HEK293 (cell line): ENCODE data around the gene CRYBB1.

Experiments used
- REPIN1 ChIP-seq: fragments of 450-650 bp; formaldehyde crosslinking; IDR thresholded peaks from 2 replicates; pipeline ENCODE4 v1.5.1; 2017; ENCODE audit warnings: missing biosample characterization, missing genetic modification characterization, low read depth
- ZNF248 ChIP-seq: fragments of 450-650 bp; formaldehyde crosslinking; IDR thresholded peaks from 2 replicates; pipeline ENCODE4 v1.5.1; 2017; ENCODE audit warnings: missing biosample characterization, missing genetic modification characterization
- ZNF423 ChIP-seq: fragments of 450-650 bp; formaldehyde crosslinking; IDR thresholded peaks from 2 replicates; pipeline ENCODE4 v1.5.1; 2016; ENCODE audit warnings: missing biosample characterization, missing genetic modification characterization
- ZNF514 ChIP-seq: fragments of 450-650 bp; formaldehyde crosslinking; IDR thresholded peaks from 2 replicates; pipeline ENCODE4 v1.5.1; 2016; ENCODE audit warnings: missing biosample characterization, missing genetic modification characterization
- TF ChIP-seq, protein P1 (sequence below): fragments of 450-650 bp; formaldehyde crosslinking; IDR thresholded peaks from 2 replicates; pipeline ENCODE4 v1.5.1; 2016; ENCODE audit warnings: missing biosample characterization, missing genetic modification characterization
- TF ChIP-seq, protein P2 (sequence below): fragments of 450-650 bp; formaldehyde crosslinking; IDR thresholded peaks from 2 replicates; pipeline ENCODE4 v1.5.1; 2016; ENCODE audit warnings: missing biosample characterization, missing genetic modification characterization
- TF ChIP-seq, protein P3 (sequence below): fragments of 450-650 bp; formaldehyde crosslinking; IDR thresholded peaks from 2 replicates; pipeline ENCODE4 v1.5.1; 2016; ENCODE audit warnings: missing biosample characterization, missing genetic modification characterization
- TF ChIP-seq, protein P4 (sequence below): fragments of 450-650 bp; formaldehyde crosslinking; IDR thresholded peaks from 2 replicates; pipeline ENCODE4 v1.5.1; 2016; ENCODE audit warnings: missing biosample characterization, missing genetic modification characterization
- TF ChIP-seq, protein P5 (sequence below): fragments of 450-650 bp; formaldehyde crosslinking; IDR thresholded peaks from 2 replicates; pipeline ENCODE4 v1.5.1; 2016; ENCODE audit warnings: missing biosample characterization, missing genetic modification characterization
- TF ChIP-seq, protein P6 (sequence below): fragments of 450-650 bp; formaldehyde crosslinking; IDR thresholded peaks from 2 replicates; pipeline ENCODE4 v1.5.1; 2016; ENCODE audit warnings: missing biosample characterization, missing genetic modification characterization
- TF ChIP-seq, protein P7 (sequence below): fragments of 450-650 bp; formaldehyde crosslinking; IDR thresholded peaks from 2 replicates; pipeline ENCODE4 v1.5.1; 2017; ENCODE audit warnings: missing biosample characterization, mild to moderate bottlenecking, missing genetic modification characterization, moderate library complexity

DNA sequence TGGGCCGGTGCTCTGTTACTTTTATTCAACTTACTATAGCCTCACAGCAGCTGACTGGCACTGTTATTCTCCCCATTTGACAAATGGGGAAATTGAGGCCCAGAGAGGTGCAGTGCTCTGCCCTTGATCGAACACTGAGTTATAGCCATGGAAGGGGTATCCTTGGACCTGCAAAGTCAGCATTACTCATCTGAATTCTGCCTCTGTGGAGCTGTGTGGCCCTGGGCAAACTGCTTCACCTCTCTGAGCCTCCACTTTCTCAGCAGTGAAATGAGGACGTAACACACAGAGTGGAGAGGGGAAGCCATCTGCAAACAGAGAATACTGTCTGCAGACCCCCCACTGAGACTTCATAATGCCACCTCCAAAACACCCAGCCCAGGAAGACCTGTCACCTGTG, 53.2 kb downstream of the CRYBB1 start:
- TF ChIP-seq, protein P1, sequence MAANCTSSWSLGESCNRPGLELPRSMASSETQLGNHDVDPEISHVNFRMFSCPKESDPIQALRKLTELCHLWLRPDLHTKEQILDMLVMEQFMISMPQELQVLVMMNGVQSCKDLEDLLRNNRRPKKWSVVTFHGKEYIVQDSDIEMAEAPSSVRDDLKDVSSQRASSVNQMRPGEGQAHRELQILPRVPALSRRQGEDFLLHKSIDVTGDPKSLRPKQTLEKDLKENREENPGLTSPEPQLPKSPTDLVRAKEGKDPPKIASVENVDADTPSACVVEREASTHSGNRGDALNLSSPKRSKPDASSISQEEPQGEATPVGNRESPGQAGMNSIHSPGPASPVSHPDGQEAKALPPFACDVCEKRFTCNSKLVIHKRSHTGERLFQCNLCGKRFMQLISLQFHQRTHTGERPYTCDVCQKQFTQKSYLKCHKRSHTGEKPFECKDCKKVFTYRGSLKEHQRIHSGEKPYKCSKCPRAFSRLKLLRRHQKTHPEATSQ: no peak
- TF ChIP-seq ZNF514 (tag by site-specific recombination): no peak
- TF ChIP-seq, protein P2, sequence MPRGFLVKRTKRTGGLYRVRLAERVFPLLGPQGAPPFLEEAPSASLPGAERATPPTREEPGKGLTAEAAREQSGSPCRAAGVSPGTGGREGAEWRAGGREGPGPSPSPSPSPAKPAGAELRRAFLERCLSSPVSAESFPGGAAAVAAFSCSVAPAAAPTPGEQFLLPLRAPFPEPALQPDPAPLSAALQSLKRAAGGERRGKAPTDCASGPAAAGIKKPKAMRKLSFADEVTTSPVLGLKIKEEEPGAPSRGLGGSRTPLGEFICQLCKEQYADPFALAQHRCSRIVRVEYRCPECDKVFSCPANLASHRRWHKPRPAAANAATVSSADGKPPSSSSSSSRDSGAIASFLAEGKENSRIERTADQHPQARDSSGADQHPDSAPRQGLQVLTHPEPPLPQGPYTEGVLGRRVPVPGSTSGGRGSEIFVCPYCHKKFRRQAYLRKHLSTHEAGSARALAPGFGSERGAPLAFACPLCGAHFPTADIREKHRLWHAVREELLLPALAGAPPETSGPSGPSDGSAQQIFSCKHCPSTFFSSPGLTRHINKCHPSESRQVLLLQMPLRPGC: no peak
- TF ChIP-seq, protein P3, sequence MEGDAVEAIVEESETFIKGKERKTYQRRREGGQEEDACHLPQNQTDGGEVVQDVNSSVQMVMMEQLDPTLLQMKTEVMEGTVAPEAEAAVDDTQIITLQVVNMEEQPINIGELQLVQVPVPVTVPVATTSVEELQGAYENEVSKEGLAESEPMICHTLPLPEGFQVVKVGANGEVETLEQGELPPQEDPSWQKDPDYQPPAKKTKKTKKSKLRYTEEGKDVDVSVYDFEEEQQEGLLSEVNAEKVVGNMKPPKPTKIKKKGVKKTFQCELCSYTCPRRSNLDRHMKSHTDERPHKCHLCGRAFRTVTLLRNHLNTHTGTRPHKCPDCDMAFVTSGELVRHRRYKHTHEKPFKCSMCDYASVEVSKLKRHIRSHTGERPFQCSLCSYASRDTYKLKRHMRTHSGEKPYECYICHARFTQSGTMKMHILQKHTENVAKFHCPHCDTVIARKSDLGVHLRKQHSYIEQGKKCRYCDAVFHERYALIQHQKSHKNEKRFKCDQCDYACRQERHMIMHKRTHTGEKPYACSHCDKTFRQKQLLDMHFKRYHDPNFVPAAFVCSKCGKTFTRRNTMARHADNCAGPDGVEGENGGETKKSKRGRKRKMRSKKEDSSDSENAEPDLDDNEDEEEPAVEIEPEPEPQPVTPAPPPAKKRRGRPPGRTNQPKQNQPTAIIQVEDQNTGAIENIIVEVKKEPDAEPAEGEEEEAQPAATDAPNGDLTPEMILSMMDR (tag by site-specific recombination): no peak
- no peak for TF ChIP-seq ZNF423
- TF ChIP-seq, protein P4, sequence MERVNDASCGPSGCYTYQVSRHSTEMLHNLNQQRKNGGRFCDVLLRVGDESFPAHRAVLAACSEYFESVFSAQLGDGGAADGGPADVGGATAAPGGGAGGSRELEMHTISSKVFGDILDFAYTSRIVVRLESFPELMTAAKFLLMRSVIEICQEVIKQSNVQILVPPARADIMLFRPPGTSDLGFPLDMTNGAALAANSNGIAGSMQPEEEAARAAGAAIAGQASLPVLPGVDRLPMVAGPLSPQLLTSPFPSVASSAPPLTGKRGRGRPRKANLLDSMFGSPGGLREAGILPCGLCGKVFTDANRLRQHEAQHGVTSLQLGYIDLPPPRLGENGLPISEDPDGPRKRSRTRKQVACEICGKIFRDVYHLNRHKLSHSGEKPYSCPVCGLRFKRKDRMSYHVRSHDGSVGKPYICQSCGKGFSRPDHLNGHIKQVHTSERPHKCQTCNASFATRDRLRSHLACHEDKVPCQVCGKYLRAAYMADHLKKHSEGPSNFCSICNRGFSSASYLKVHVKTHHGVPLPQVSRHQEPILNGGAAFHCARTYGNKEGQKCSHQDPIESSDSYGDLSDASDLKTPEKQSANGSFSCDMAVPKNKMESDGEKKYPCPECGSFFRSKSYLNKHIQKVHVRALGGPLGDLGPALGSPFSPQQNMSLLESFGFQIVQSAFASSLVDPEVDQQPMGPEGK (tag by site-specific recombination): no peak
- TF ChIP-seq, protein P5, sequence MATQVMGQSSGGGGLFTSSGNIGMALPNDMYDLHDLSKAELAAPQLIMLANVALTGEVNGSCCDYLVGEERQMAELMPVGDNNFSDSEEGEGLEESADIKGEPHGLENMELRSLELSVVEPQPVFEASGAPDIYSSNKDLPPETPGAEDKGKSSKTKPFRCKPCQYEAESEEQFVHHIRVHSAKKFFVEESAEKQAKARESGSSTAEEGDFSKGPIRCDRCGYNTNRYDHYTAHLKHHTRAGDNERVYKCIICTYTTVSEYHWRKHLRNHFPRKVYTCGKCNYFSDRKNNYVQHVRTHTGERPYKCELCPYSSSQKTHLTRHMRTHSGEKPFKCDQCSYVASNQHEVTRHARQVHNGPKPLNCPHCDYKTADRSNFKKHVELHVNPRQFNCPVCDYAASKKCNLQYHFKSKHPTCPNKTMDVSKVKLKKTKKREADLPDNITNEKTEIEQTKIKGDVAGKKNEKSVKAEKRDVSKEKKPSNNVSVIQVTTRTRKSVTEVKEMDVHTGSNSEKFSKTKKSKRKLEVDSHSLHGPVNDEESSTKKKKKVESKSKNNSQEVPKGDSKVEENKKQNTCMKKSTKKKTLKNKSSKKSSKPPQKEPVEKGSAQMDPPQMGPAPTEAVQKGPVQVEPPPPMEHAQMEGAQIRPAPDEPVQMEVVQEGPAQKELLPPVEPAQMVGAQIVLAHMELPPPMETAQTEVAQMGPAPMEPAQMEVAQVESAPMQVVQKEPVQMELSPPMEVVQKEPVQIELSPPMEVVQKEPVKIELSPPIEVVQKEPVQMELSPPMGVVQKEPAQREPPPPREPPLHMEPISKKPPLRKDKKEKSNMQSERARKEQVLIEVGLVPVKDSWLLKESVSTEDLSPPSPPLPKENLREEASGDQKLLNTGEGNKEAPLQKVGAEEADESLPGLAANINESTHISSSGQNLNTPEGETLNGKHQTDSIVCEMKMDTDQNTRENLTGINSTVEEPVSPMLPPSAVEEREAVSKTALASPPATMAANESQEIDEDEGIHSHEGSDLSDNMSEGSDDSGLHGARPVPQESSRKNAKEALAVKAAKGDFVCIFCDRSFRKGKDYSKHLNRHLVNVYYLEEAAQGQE (tag by site-specific recombination): no peak
- TF ChIP-seq, protein P6, sequence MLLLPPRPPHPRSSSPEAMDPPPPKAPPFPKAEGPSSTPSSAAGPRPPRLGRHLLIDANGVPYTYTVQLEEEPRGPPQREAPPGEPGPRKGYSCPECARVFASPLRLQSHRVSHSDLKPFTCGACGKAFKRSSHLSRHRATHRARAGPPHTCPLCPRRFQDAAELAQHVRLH (tag by site-specific recombination): no peak
- TF ChIP-seq, protein P7, sequence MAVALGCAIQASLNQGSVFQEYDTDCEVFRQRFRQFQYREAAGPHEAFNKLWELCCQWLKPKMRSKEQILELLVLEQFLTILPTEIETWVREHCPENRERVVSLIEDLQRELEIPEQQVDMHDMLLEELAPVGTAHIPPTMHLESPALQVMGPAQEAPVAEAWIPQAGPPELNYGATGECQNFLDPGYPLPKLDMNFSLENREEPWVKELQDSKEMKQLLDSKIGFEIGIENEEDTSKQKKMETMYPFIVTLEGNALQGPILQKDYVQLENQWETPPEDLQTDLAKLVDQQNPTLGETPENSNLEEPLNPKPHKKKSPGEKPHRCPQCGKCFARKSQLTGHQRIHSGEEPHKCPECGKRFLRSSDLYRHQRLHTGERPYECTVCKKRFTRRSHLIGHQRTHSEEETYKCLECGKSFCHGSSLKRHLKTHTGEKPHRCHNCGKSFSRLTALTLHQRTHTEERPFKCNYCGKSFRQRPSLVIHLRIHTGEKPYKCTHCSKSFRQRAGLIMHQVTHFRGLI (tag by site-specific recombination): no peak
- no peak for TF ChIP-seq REPIN1 (tag by site-specific recombination)
- no peak for TF ChIP-seq ZNF248 (tag by site-specific recombination)
